ENCODE measurements around the gene TMEM150A.

DNA sequence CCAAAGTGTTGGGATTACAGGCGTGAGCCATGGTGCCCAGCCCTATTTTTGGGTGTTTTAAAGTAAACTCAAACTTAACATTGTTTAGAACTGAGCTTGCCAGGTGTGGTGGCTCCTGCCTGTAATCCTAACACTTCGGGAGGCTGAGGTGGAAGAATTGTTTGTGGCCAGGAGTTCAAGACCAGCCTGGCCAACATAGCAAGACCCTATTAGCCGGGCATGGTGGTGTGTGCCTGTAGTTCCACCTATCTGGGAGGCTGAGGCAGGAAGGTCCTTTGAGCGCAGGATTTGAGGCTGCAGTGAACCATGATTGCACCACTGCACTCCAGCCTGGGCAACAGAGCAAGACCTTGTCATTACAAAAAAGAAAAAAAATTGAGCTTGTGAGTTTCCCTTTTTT lies 48.0 kb upstream of the TMEM150A start:
- TF ChIP-seq, protein P1, sequence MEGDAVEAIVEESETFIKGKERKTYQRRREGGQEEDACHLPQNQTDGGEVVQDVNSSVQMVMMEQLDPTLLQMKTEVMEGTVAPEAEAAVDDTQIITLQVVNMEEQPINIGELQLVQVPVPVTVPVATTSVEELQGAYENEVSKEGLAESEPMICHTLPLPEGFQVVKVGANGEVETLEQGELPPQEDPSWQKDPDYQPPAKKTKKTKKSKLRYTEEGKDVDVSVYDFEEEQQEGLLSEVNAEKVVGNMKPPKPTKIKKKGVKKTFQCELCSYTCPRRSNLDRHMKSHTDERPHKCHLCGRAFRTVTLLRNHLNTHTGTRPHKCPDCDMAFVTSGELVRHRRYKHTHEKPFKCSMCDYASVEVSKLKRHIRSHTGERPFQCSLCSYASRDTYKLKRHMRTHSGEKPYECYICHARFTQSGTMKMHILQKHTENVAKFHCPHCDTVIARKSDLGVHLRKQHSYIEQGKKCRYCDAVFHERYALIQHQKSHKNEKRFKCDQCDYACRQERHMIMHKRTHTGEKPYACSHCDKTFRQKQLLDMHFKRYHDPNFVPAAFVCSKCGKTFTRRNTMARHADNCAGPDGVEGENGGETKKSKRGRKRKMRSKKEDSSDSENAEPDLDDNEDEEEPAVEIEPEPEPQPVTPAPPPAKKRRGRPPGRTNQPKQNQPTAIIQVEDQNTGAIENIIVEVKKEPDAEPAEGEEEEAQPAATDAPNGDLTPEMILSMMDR (IDR thresholded peaks at IDR 0.05): no peak
- no peak for TF ChIP-seq POLR2AphosphoS5 (IDR thresholded peaks at IDR 0.05)

All from sigmoid colon (tissue), 4 donors.